CD1c-positive myeloid dendritic cell (primary cell): Measurements from ENCODE around the gene OR8A1.

Source experiments
- DNase-seq: peaks from one replicate; pipeline ENCODE4 v3.0.0-alpha.2; 2016; ENCODE audit errors: extremely low spot score

OR8A1 gene

GRCh38 chr11:124569697-124570096 is at the start of gene OR8A1:
TSS of gene OR8A1 (plus strand) at chr11:124569997. CDS start at chr11:124570120, 123 bp downstream.
- DNase-seq, result no peak

DNA sequence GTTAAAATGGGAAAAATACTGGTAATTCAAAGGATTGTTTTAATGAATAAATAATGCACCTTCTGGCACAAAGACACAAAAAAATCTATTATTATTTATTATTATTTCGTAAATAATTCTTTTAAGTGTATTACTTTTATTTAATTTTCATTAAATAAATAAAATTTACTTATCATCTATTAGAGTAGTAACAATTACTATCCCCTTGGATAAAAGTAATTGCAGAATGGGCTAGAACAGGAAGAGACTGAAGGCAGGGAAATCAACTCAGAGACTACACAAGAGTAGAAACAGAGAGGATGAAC is 49.3 kb upstream of the OR8A1 start:
- no peak for DNase-seq

DNA sequence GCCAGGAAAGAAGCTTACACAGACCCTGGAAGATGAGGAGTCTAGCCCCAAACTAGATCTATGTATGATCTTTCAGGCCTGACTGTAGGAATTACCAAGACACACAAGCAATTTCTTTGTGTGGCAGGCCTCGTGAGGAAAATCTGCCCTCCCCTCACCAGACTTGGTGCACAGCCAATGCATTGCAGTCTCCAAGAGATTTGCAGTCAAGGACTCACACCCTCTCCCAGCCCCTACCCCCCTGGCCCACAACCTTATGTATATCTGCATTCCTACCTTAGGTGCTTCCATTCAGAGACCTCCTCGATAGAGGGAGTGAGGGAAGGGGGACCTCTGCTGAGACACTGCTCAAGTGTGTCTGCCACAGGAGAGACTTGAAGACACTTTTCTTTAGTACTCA is 36.2 kb upstream of the OR8A1 start:
- no peak for DNase-seq

GRCh38 chr11:124534051-124534450 is 35.7 kb upstream of the OR8A1 start:
- no peak for DNase-seq

- no peak for DNase-seq
Observed at GRCh38 chr11:124535552-124536232, 34.1 kb upstream of the OR8A1 start.

- peak; percentile 42 for DNase-seq
Observed at GRCh38 chr11:124536520-124536919, 33.3 kb upstream of the OR8A1 start.

GRCh38 chr11:124538019-124538418 is 31.8 kb upstream of the OR8A1 start:
- no peak for DNase-seq

- peak; percentile 41 for DNase-seq
Observed at GRCh38 chr11:124541204-124541603, 28.6 kb upstream of the OR8A1 start.

- no peak for DNase-seq
Observed at GRCh38 chr11:124543145-124543544, 26.7 kb upstream of the OR8A1 start.

DNA sequence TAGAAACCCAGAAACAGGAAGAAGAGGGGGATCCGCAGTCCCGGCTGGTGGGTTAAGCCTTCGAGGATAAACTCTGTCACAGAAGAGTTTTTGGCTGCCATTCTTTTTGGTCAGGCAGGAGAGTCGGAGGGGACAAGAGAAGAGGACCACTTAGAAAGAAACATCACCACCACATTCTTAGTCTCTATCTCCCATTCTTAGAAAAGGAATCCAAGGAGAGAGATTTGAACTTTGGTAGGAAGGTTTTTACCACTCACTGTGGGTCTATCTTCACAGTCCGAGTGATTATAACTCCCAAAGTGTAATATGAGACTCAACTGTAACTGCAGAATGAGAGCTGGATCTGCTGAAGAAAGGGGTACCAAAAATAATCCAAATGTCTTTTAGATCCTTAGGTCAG is 26.2 kb upstream of the OR8A1 start, which contains the start of gene OR8B12:
OR8B12 (minus strand) TSS at position 101 of the 400 bp plus-strand sequence; CDS start at position 101, 0 bp downstream.
- DNase-seq, result no peak

DNA sequence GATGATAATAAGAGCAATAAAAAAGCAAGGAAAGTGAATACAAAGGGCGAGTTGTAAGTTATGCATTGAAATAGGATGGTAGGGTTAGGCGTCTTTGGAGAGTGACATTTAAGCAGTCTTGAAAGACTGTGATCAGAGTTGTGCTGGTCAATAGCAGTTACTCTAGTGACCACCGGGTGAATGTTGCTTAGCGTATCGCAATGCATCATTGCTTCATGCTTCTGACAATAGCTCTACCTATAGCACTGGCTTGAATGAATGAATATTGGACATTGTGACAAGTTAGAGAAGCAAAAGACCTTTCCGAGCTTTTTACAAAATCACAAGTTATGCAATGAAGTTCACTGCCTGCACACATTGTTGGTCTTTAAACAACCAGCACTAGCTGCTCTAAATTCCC is 18.6 kb upstream of the OR8A1 start:
- no peak for DNase-seq

DNA sequence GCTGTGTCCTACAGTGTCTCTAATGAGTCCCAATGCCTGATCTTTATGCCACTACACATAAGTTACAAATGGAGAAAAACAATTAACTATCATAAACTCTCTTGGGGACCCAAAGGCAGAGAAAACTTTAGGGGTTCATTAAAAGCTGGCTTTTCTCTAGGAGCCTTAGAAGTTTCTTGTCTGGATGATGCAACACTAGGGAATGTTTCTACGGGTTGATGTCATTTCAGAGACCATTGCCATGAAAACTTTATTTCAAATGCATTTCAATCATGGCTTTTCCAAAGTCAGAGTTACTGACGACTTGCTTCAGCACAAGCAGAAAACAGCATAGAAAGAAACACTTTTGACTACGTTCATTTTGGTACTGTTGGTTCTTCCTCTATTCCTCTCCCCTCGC is 17.8 kb upstream of the OR8A1 start:
- no peak for DNase-seq

DNA sequence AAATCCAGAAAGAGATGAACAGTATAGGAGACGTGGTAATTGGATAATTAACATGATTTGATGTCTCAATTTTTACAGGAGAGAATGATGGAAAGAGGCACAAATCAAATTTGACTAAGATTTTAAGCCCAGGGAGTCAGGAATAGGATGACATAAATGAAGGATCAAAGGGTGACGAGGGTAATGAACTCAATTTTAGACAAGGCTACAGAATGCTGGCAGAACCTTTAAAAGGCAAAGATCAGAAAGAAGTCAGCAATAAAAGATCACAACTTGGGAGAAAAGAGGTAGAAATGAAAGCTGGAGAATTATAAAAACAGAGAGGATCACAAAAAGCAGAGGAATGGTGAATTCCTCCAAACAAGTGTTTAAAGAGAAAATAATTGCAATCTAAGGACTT is 13.0 kb upstream of the OR8A1 start:
- DNase-seq, result no peak

DNA sequence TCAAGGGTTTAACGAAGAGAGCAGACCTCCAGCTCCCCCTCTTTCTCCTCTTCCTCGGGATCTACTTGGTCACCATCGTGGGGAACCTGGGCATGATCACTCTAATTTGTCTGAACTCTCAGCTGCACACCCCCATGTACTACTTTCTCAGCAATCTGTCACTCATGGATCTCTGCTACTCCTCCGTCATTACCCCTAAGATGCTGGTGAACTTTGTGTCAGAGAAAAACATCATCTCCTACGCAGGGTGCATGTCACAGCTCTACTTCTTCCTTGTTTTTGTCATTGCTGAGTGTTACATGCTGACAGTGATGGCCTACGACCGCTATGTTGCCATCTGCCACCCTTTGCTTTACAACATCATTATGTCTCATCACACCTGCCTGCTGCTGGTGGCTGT is 363 bp downstream of the OR8A1 start:
- no peak for DNase-seq

DNA sequence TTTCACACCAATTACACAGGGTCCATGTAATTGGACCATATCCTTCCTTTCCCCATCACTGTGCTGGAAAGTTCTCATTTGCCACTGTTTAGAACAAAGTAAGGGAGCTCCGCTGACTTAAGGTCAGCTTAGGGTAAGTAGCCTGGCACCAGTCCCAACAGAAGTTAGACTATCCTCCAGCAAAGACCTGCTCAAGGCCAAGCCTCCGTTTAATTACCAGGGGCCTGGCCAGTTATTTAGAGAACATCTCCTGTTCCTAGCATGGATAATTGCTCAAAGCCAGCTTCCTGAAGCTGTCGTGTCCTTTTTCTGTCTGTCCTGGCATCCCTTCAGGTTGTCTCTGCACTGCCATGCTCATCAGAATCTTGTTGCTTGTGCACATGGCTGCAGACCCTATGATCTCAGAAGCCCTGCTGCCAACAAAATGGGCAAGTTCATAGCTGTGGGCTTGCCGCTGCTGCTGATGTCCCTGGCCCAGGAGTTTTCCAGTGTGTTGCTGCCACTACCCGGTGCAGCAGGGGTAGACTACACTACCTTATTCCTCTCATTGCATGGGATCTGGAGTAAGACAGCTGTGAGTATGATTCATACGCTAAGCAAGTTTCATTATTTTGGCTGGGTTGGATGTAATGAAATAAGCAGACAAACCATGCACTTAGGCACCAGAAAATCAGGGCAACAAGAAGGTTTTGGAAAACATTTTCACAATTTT is 8.1 kb downstream of the OR8A1 start:
- no peak for DNase-seq

DNA sequence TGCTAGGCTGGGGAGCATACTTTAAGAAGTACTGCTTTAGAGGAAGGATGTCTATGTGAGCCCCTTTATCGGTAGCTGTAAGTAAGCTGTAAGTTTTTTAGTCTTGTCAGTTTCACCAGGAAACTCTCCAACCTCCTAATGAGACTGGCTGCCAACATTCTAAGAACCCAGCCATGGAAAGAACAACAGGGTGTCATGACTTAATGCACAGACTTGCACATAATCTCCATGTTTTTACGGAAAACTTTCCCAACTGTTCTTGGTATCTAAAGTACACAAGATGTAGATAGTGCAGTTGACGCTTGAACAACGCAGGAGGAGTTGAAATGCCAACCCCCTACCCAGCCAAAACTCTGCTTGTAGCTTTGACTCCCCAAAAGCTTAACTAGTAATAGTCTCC is 9.0 kb downstream of the OR8A1 start:
- no peak for DNase-seq

DNA sequence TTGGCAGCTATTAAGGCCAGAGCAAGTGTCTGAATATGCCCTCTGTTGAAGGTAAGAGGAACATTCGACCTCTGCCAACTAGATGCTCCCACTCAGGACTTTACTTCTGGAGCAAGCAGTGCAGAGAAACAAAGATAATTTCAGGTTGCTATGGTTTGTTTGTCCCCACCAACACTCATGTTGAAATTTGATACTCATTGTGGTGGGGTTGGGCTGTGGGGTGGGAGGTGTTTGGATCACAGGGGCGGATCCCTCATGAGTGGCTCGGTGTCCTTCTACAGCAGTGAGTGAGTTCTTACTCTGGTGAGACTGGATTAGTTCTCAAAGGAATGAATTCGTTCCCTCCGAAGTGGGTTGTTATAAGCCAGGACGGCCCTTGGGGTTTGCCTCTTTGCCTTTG is 12.0 kb downstream of the OR8A1 start:
- no peak for DNase-seq

DNA sequence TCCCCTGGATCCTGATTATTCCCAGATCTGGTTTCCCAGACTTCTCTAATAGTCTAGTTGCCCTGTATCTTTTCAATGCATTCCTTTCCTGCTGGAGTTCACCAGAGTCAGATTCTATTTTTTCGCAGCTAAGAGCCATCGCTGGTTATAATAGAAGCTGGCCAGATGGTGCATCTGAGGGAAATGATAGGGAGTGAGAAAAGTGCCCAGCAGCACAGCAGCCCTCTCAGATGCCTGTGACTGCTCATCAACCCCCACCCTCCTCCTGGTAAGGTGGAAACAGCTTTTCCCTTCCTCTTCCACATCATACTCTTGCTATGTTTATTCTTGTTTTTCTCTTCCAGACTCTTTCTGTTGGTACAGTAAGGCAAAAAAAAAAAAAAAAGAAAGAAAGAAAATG is 12.8 kb downstream of the OR8A1 start:
- no peak for DNase-seq

DNA sequence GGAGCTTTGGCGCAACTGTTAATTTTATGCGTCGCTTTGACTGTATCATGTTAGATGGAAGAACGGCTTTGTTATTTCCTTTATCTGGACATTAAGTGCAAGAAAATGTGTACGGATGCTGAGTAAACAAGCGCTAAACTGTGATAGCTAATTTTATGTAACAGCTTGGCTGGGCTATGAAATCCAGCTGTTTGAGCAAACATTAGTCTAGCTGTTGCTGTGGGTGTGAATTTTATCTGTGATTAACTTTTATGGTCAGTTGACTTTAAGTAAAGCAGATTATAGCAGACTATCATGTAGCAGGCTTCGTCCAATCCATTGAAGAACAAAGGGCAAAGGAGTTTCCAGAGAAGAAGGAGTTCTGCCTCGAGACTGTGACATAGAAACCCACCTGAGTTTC is 14.0 kb downstream of the OR8A1 start:
- DNase-seq, result no peak

GRCh38 chr11:124584681-124585372 is 15.0 kb downstream of the OR8A1 start:
- no peak for DNase-seq

DNA sequence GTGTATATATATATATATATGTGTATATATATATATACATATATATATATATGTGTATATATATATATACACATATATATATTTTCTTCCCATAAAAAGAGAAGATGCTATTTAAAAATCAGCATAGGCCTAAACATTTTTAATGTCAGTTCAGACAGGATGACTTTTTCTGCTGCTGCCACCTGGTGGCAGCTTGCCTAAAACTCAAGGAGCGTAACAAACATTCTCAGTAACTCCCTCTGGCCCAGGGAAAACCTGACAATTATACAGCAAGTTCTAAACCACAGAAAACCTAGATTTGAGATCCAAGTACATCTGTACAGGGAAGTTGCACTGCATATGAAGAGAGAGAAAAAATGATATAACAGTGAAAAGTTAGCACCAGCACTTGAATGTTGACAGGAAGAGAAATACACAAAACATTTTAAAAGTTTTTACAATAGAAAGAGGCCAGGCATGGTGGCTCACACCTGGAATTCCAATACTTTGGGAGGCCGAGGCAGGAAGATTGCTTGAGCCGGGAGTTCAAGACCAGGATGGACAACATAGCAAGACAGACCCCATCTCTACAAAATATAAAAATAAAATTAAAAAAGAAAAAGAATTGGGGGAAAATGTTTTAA is 16.6 kb downstream of the OR8A1 start:
- peak; percentile 66 for DNase-seq

DNA sequence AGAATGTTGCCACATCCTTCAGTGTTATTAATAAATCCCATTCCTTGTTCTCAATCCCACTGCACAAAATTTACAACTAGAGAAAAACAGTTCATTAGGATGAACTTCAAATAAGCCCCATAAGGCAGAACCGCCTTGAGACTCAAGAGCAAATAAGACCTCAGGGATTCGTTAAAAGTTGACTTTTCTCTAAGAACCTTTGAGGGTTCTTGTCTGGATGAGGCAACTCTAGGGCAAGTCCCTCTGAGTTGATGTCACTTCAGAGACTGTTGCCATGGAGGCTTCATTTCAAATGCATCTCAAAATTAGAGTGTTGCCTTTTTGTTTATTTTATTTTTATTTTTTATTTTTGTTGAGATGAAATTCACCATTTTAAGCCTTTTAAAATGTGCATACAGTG is 21.6 kb downstream of the OR8A1 start:
- DNase-seq, result no peak

DNA sequence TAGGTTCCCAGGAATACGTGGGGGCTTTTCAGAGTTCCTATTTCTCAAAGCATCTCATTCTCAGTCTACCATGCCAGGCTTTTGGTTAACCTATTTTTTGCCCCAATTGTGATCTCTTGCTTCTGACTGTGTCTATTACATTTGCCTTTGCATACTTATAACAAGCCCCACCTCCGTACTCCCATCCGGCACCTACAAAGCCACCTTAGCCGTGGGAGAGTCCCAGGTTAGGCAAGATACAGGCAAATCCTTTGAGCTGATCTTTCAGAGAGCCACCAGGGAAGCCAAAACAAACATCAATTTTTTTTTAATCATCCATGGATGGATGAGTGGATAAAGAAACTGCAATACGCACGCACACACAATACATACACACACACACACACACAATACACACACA is 22.8 kb downstream of the OR8A1 start:
- no peak for DNase-seq
